HG02973 (cell line): ENCODE measurements around the gene MYADML2.

Experiments
- ATAC-seq: cut with Tn5 transposase; IDR thresholded peaks from one replicate; pipeline ENCODE4 v1.9.1; 2021; ENCODE audit warnings: moderate library complexity; ENCODE audit not compliant: unreplicated experiment

MYADML2 gene

GRCh38 chr17:81926451-81927151 is 20.4 kb downstream of the MYADML2 start:
- ATAC-seq: peak; percentile 19

GRCh38 chr17:81925860-81926450 is 21.1 kb downstream of the MYADML2 start:
- ATAC-seq: no peak

- no peak for ATAC-seq
Measured at GRCh38 chr17:81924557-81925532, 22.2 kb downstream of the MYADML2 start.

GRCh38 chr17:81923302-81924260 is 23.5 kb downstream of the MYADML2 start:
- no peak for ATAC-seq

- ATAC-seq: no peak
Measured at GRCh38 chr17:81922566-81923301, 24.3 kb downstream of the MYADML2 start.

GRCh38 chr17:81921996-81922565 is 25.0 kb downstream of the MYADML2 start:
- ATAC-seq: no peak

GRCh38 chr17:81921537-81921862 is 25.5 kb downstream of the MYADML2 start:
- ATAC-seq: no peak

- no peak for ATAC-seq
Measured at GRCh38 chr17:81920612-81921536, 26.2 kb downstream of the MYADML2 start.

- no peak for ATAC-seq
Measured at GRCh38 chr17:81918832-81919545, 28.0 kb downstream of the MYADML2 start.

GRCh38 chr17:81918333-81918669 is 28.7 kb downstream of the MYADML2 start:
- ATAC-seq: peak; percentile 2

- peak; percentile 47 for ATAC-seq
Measured at GRCh38 chr17:81917565-81918332, 29.3 kb downstream of the MYADML2 start, which contains the start of gene SIRT7. SIRT7 (minus strand) TSS chr17:81918176; CDS start chr17:81918131, 45 bp downstream.

GRCh38 chr17:81916234-81917001 is 30.6 kb downstream of the MYADML2 start:
- ATAC-seq: no peak

GRCh38 chr17:81915331-81915730 is 31.7 kb downstream of the MYADML2 start:
- ATAC-seq: no peak

- no peak for ATAC-seq
Measured at GRCh38 chr17:81914103-81914850, 32.8 kb downstream of the MYADML2 start.

- no peak for ATAC-seq
Measured at GRCh38 chr17:81913394-81914102, 33.5 kb downstream of the MYADML2 start.
